Gastroesophageal sphincter (tissue), 4 donors: ENCODE measurements around the gene CALML5. TPM values are rescaled to one million over a fixed set of nuclear protein-coding genes. Genes with fewer than 3 reads are reported as not detected.

Experiments
- ATAC-seq: fragments of 150-250 bp; one replicate; pipeline ENCODE4 v1.9.1; 2016; ENCODE audit warnings: mild to moderate bottlenecking, moderate library complexity
- H3K27ac ChIP-seq, 4 donors: fragments of 200-600 bp; sonication (generic) in 3 of 4; 1 replicate in 3 of 4; 2 replicates in 1 of 4; pipeline ENCODE4 v1.5.1; 2016 to 2019
- H3K27me3 ChIP-seq: fragments of 200-600 bp; sonication (generic); one replicate; pipeline ENCODE4 v1.5.1; 2019
- H3K36me3 ChIP-seq, 2 donors: fragments of 200-600 bp; sonication (generic); one replicate each; pipeline ENCODE4 v1.5.1; 2019; ENCODE audit warnings: control low read depth in 1 of 2
- H3K4me1 ChIP-seq, 3 donors: fragments of 200-600 bp; sonication (generic); 1 replicate in 2 of 3; 2 replicates in 1 of 3; pipeline ENCODE4 v1.5.1; 2016 to 2019; ENCODE audit warnings: control low read depth in 2 of 3
- H3K4me3 ChIP-seq, 2 donors: fragments of 200-600 bp; sonication (generic); one replicate each; pipeline ENCODE4 v1.5.1; 2019; ENCODE audit warnings: mild to moderate bottlenecking in 1 of 2, moderate library complexity in 1 of 2
- H3K9me3 ChIP-seq, 3 donors: fragments of 200-600 bp; sonication (generic); one replicate each; pipeline ENCODE4 v1.5.1; 2017 to 2019; ENCODE audit warnings: control low read depth in 2 of 3
- CTCF ChIP-seq, 4 experiments: fragments of 200-600 bp in 2 of 4; fragments of 450-650 bp in 2 of 4; sonication (generic) in 1 of 4; IDR thresholded peaks; one replicate each; pipeline ENCODE4 v1.5.1; 2017 to 2019; ENCODE audit warnings: antibody characterized with exemption in 4 of 4, mild to moderate bottlenecking in 2 of 4, moderate library complexity in 2 of 4
- EP300 ChIP-seq: sonication (generic); formaldehyde crosslinking; IDR thresholded peaks from one replicate; pipeline ENCODE4 v1.6.1; 2017; ENCODE audit warnings: antibody characterized with exemption, mild to moderate bottlenecking
- POLR2A ChIP-seq, 2 donors: fragments of 450-650 bp; IDR thresholded peaks; one replicate each; pipeline ENCODE4 v1.6.1; 2017; ENCODE audit warnings: antibody characterized with exemption in 2 of 2, mild to moderate bottlenecking in 2 of 2, moderate library complexity in 1 of 2
- POLR2AphosphoS5 ChIP-seq: sonication (generic); formaldehyde crosslinking; IDR thresholded peaks from one replicate; pipeline ENCODE4 v1.6.1; 2017; ENCODE audit warnings: antibody characterized with exemption
- WGBS, 2 donors: methylation state at CpG; one replicate each; pipeline ENCODE4 v1.1.5; 2018; ENCODE audit warnings: low coverage in 1 of 2; 5-methylcytosine and 5-hydroxymethylcytosine counted together
- total RNA-seq, 4 donors: library from RNA; depleted of rRNA; stranded (reverse); fragments of >200 nt; gene quantifications; one replicate each; pipeline ENCODE4 v1.1.0, GENCODE V29; 2016

Gene CALML5
- total RNA-seq, 4 donors from 2014 or later = not detected

GRCh38 chr10:5515948-5516761 lies 16.8 kb upstream of the CALML5 start:
- Histone ChIP-seq H3K4me1 (peaks cover 0 to 15% (median 0%) of the 10 kb centered on the region in 3 donors), H3K27me3 (no peaks in the 10 kb centered on the region), H3K9me3 (no peaks in the 10 kb centered on the region), H3K27ac (peak overlapping the region in 1 of 4 donors; percentile 46), H3K4me3 (no peak overlapping the region), H3K36me3 (no peaks in the 10 kb centered on the region)
- no peak for TF ChIP-seq POLR2AphosphoS5
- no peak for TF ChIP-seq EP300
- TF ChIP-seq POLR2A (IDR thresholded peaks at IDR 0.05) = no peak
- no peak for TF ChIP-seq CTCF (IDR thresholded peaks at IDR 0.05)
- ATAC-seq = no peak
- WGBS, 2 donors = 75 to 100% methylated on average over 3 to 6 of the region's 10 CpGs

- Histone ChIP-seq H3K27me3 (no peaks in the 10 kb centered on the region), H3K36me3 (no peaks in the 10 kb centered on the region), H3K4me1 (peaks cover 0 to 15% (median 0%) of the 10 kb centered on the region in 3 donors), H3K4me3 (no peak overlapping the region), H3K9me3 (no peaks in the 10 kb centered on the region), H3K27ac (no peak overlapping the region)
- TF ChIP-seq EP300 (no peak), POLR2AphosphoS5 (peak; percentile 17)
- no peak for ATAC-seq
- WGBS, 2 donors = 59 to 76% methylated on average over 4 to 6 of the region's 16 CpGs
These were observed 15.0 kb upstream of the CALML5 start for GRCh38 chr10:5514226-5514850.

GRCh38 chr10:5512881-5513612 lies 13.7 kb upstream of the CALML5 start:
- no peak for ATAC-seq
- peaks cover 0 to 17% (median 0%) of the 10 kb centered on the region in 3 donors for H3K4me1 ChIP-seq
- H3K4me3 ChIP-seq = no peak overlapping the region
- H3K27me3 ChIP-seq = no peaks in the 10 kb centered on the region
- H3K27ac ChIP-seq = no peak overlapping the region
- TF ChIP-seq EP300 (no peak), CTCF (IDR thresholded peaks at IDR 0.05) (no peak), POLR2AphosphoS5 (no peak), POLR2A (IDR thresholded peaks at IDR 0.05) (no peak)
- 86 to 89% methylated on average over 4 to 13 of the region's 15 CpGs for WGBS, 2 donors
- H3K9me3 ChIP-seq = no peaks in the 10 kb centered on the region
- no peaks in the 10 kb centered on the region for H3K36me3 ChIP-seq

- Histone ChIP-seq H3K4me3 (no peak overlapping the region), H3K27ac (no peak overlapping the region), H3K4me1 (peaks cover 0 to 17% (median 0%) of the 10 kb centered on the region in 3 donors), H3K36me3 (no peaks in the 10 kb centered on the region), H3K9me3 (no peaks in the 10 kb centered on the region), H3K27me3 (no peaks in the 10 kb centered on the region)
- ATAC-seq = no peak
- no peak for TF ChIP-seq POLR2A (IDR thresholded peaks at IDR 0.05)
- no peak for TF ChIP-seq POLR2AphosphoS5
- no peak for TF ChIP-seq EP300
- no peak for TF ChIP-seq CTCF (IDR thresholded peaks at IDR 0.05)
- WGBS, 2 donors = 94% methylated on average over 7 to 17 of the region's 25 CpGs
These were observed 13.0 kb upstream of the CALML5 start for GRCh38 chr10:5512331-5512730.

- WGBS, 2 donors = 90 to 94% methylated on average over 9 to 10 of the region's 17 CpGs
- TF ChIP-seq POLR2AphosphoS5 = no peak
- no peak for TF ChIP-seq CTCF (IDR thresholded peaks at IDR 0.05)
- TF ChIP-seq POLR2A (IDR thresholded peaks at IDR 0.05) = no peak
- TF ChIP-seq EP300 = no peak
- no peaks in the 10 kb centered on the region for H3K36me3 ChIP-seq
- peaks cover 0 to 17% (median 0%) of the 10 kb centered on the region in 3 donors for H3K4me1 ChIP-seq
- no peak overlapping the region for H3K27ac ChIP-seq
- H3K9me3 ChIP-seq = no peaks in the 10 kb centered on the region
- no peaks in the 10 kb centered on the region for H3K27me3 ChIP-seq
- ATAC-seq = no peak
- no peak overlapping the region for H3K4me3 ChIP-seq
These were observed 12.5 kb upstream of the CALML5 start for GRCh38 chr10:5511885-5512280.
